Keratinocyte (primary cell): ENCODE data around the gene HRAS. TPM values are rescaled to one million over a fixed set of nuclear protein-coding genes. Genes with fewer than 3 reads are reported as not detected.

Source experiments
- DNase-seq: peaks from one replicate; pipeline ENCODE4 v3.0.0-alpha.2; 2011; ENCODE audit warnings: low read depth, missing footprints, low spot score
- FAIRE-seq: peaks from 2 replicates; lab custom pipeline; 2011; peaks lifted over from hg19 to GRCh38; lab: Jason Lieb, UNC
- H2AFZ ChIP-seq: 2 replicates; pipeline ENCODE4 v1.6.0; 2012; ENCODE audit warnings: low read length, control low read depth, inconsistent platforms; ENCODE audit not compliant: control insufficient read depth
- H3K27ac ChIP-seq: 2 replicates; pipeline ENCODE4 v1.5.1; 2011; ENCODE audit warnings: low read length; ENCODE audit not compliant: control insufficient read depth, insufficient read depth
- H3K27me3 ChIP-seq: 3 replicates; pipeline ENCODE4 v1.6.0; 2011; ENCODE audit warnings: low read length; ENCODE audit not compliant: control insufficient read depth, insufficient read depth; ENCODE audit errors: extremely low read depth
- H3K36me3 ChIP-seq, 2 experiments: 2 replicates in 1 of 2; 3 replicates in 1 of 2; pipeline ENCODE4 v1.5.1; 2011; ENCODE audit warnings: low read length in 2 of 2, mild to moderate bottlenecking in 1 of 2; ENCODE audit not compliant: control insufficient read depth in 2 of 2, insufficient read depth in 2 of 2; ENCODE audit errors: extremely low read depth in 1 of 2
- H3K4me1 ChIP-seq: 3 replicates; pipeline ENCODE4 v1.5.1; 2011; ENCODE audit warnings: low read length; ENCODE audit not compliant: control insufficient read depth, insufficient read depth; ENCODE audit errors: extremely low read depth
- H3K4me2 ChIP-seq: 3 replicates; pipeline ENCODE4 v1.6.0; 2011; ENCODE audit warnings: low read depth, low read length; ENCODE audit not compliant: control insufficient read depth, insufficient read depth; ENCODE audit errors: extremely low read depth
- H3K4me3 ChIP-seq, 3 experiments: fragments of 200-600 bp in 1 of 3; sonication (generic) in 1 of 3; 2 replicates in 2 of 3; 3 replicates in 1 of 3; pipeline ENCODE4 v1.5.1; 2011 to 2016; ENCODE audit warnings: low read length in 3 of 3, mild to moderate bottlenecking in 3 of 3, control low read depth in 2 of 3, inconsistent platforms in 1 of 3, low read depth in 1 of 3, mixed read lengths in 1 of 3, mixed run types in 1 of 3, moderate library complexity in 1 of 3; ENCODE audit not compliant: control insufficient read depth in 2 of 3, insufficient read depth in 2 of 3; ENCODE audit errors: extremely low read depth in 1 of 3
- H3K79me2 ChIP-seq: 2 replicates; pipeline ENCODE4 v1.6.0; 2012; ENCODE audit warnings: low read length; ENCODE audit not compliant: control insufficient read depth, insufficient read depth
- H3K9ac ChIP-seq: 3 replicates; pipeline ENCODE4 v1.6.0; 2011; ENCODE audit warnings: low read length; ENCODE audit not compliant: control insufficient read depth, insufficient read depth; ENCODE audit errors: extremely low read depth
- H3K9me1 ChIP-seq: 3 replicates; pipeline ENCODE4 v1.6.0; 2011; ENCODE audit warnings: low read length; ENCODE audit not compliant: control insufficient read depth, insufficient read depth; ENCODE audit errors: extremely low read depth
- H3K9me3 ChIP-seq: 2 replicates; pipeline ENCODE4 v1.5.1; 2012; ENCODE audit warnings: low read depth, low read length; ENCODE audit not compliant: control insufficient read depth
- H4K20me1 ChIP-seq: 3 replicates; pipeline ENCODE4 v1.6.0; 2011; ENCODE audit warnings: low read length; ENCODE audit not compliant: control insufficient read depth, insufficient read depth; ENCODE audit errors: extremely low read depth
- EZH2 ChIP-seq: IDR thresholded peaks from one replicate; pipeline ENCODE4 v1.6.1; 2012; ENCODE audit warnings: inconsistent platforms, mild to moderate bottlenecking, low read length, moderate library complexity
- dilution Hi-C: fragments of 300-500 bp; cut with MboI; formaldehyde crosslinking; loops from one replicate; pipeline ENCODE4 v1.7.0; 2020; ENCODE audit warnings: low sequenced_read_pairs; ENCODE audit not compliant: extremely low pct_ligation_motif_present
- polyA plus RNA-seq, 5 experiments: library from polyadenylated mRNA; depleted of rRNA in 3 of 5; stranded (reverse) in 3 of 5; stranded (forward) in 1 of 5; unstranded in 1 of 5; fragments of >200 nt; gene quantifications; 1 replicate in 1 of 5; 2 replicates in 3 of 5; 3 replicates in 1 of 5; pipeline versions ENCODE4 v1.2.1 to v1.2.3, GENCODE V29; 2011 to 2012; ENCODE audit warnings: missing spikeins in 2 of 5, low read depth in 1 of 5, low replicate concordance in 1 of 5
- TF ChIP-seq, protein P1 (sequence below), 3 experiments: IDR thresholded peaks in 1 of 3; conservative IDR thresholded peaks in 1 of 3; optimal IDR thresholded peaks in 1 of 3; 2 replicates in 2 of 3; 3 replicates in 1 of 3; pipeline versions ENCODE3 to v1.5.1; 2011; ENCODE audit warnings: low read length in 3 of 3, mild to moderate bottlenecking in 3 of 3, moderate library complexity in 2 of 3, control low read depth in 1 of 3, inconsistent platforms in 1 of 3; ENCODE audit not compliant: insufficient read depth in 2 of 3; ENCODE audit errors: extremely low read depth in 1 of 3

HRAS gene
- polyA plus RNA-seq, 1 donor (not counting 4 experiments of a cell fraction or from before 2014, with no cell fraction given): 112 TPM

DNA sequence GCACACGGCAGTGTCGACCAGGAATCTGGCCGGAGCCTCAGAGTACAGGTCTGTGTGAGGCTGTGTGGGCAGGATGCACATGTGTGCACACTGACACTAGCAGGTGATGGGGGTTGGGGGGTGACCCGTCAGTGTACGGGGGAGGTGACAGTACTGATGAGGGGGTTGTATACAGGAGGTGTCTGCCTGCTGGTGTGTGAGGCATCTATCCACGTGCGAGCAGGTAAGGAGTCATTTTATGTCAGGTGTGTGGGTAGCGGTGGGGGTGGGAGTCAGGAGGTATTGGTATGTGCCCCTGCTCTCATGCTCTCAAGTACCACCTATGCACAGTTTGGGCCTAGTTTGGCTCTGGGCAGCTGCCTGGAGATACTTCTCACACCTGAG is 36.4 kb upstream of the HRAS start:
- H3K27me3 ChIP-seq: no peaks in the 10 kb centered on the region
- H3K9me3 ChIP-seq: no peaks in the 10 kb centered on the region
- no peak overlapping the region for H3K4me2 ChIP-seq
- H3K79me2 ChIP-seq: peaks cover 6% of the 10 kb centered on the region
- H3K4me3 ChIP-seq: no peak overlapping the region
- H3K9ac ChIP-seq: no peak overlapping the region
- H3K4me1 ChIP-seq: peaks cover 28% of the 10 kb centered on the region
- H3K9me1 ChIP-seq: no peaks in the 10 kb centered on the region
- H3K27ac ChIP-seq: no peak overlapping the region
- no peak overlapping the region for H2AFZ ChIP-seq
- H4K20me1 ChIP-seq: no peaks in the 10 kb centered on the region
- H3K36me3 ChIP-seq: no peaks in the 10 kb centered on the region
- TF ChIP-seq, protein P1, sequence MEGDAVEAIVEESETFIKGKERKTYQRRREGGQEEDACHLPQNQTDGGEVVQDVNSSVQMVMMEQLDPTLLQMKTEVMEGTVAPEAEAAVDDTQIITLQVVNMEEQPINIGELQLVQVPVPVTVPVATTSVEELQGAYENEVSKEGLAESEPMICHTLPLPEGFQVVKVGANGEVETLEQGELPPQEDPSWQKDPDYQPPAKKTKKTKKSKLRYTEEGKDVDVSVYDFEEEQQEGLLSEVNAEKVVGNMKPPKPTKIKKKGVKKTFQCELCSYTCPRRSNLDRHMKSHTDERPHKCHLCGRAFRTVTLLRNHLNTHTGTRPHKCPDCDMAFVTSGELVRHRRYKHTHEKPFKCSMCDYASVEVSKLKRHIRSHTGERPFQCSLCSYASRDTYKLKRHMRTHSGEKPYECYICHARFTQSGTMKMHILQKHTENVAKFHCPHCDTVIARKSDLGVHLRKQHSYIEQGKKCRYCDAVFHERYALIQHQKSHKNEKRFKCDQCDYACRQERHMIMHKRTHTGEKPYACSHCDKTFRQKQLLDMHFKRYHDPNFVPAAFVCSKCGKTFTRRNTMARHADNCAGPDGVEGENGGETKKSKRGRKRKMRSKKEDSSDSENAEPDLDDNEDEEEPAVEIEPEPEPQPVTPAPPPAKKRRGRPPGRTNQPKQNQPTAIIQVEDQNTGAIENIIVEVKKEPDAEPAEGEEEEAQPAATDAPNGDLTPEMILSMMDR (optimal IDR thresholded peaks at IDR 0.05 in 1 of 3, IDR thresholded peaks at IDR 0.05 in 1 of 3, conservative IDR thresholded peaks at IDR 0.05 in 1 of 3; ENCODE audit: extremely low read depth in 1 of 3, insufficient read depth in 2 of 3, low read length in 3 of 3): no peak
- TF ChIP-seq EZH2: no peak
- FAIRE-seq: no peak
- DNase-seq: no peak
- dilution Hi-C loops: no loop called here

DNA sequence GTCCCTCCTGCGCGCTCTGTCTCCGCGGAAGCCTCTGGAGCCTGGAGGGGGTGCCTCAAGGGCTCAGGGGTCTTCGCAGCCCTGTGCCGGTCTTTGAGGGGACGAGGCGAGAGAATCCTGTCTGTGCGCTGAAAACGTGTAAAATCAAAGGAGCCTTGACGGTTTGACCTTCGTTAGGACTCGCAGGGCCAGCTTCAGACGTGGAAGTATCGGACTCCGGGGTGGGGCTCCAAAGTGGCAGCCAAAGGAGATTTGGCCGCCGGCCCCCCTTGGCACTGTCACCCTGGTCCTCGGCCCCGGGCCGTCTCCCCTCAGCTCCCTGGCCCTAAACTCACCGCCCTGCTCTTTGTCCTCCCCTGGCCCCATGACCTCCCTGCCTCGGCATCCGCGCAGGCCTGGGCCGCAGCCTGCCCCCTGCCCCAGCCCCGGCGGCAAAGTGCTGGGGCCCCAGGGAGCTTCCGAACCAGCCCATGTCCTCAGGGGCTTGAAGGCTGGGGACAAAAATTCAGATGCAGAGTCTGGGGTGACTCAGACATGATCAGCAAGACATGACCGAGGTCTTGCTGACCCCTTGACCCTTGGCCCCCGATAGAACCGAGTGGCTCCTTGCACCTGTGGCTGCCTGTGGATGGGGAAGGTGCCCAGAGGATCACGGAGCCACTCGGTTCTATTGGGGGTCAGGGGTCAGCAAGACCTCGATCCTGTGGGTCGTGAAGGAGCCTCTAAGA is 33.9 kb upstream of the HRAS start:
- Histone ChIP-seq H3K9me1 (no peaks in the 10 kb centered on the region), H3K9ac (peak overlapping the region; percentile 81), H3K36me3 (peaks cover 0 to 2% of the 10 kb centered on the region in 2 experiments), H3K4me3 (peak overlapping the region; percentile 52 to 66 (median 65)), H3K4me1 (peaks cover 16% of the 10 kb centered on the region), H2AFZ (no peak overlapping the region), H3K4me2 (peak overlapping the region; percentile 92), H4K20me1 (no peaks in the 10 kb centered on the region), H3K27ac (peak overlapping the region; percentile 43), H3K27me3 (no peaks in the 10 kb centered on the region), H3K79me2 (peaks cover 5% of the 10 kb centered on the region), H3K9me3 (no peaks in the 10 kb centered on the region)
- FAIRE-seq (no peak), DNase-seq (no peak)
- dilution Hi-C loops: no loop called here
- TF ChIP-seq, protein P1 (optimal IDR thresholded peaks at IDR 0.05 in 1 of 3, IDR thresholded peaks at IDR 0.05 in 1 of 3, conservative IDR thresholded peaks at IDR 0.05 in 1 of 3; ENCODE audit: extremely low read depth in 1 of 3, insufficient read depth in 2 of 3, low read length in 3 of 3): no peak
- no peak for TF ChIP-seq EZH2
